HG03064 (cell line): ENCODE data around the gene TMEM131.
A peak's percentile ranks its signal among the peaks of the same experiment; 100 is the strongest.
"Not testable (repeated sequence)": the region's sequence is repeated elsewhere in the genome, so short reads cannot be mapped to it uniquely, and the experiment has no call there.

Source experiments
- ATAC-seq: cut with Tn5 transposase; IDR thresholded peaks from one replicate; pipeline ENCODE4 v1.9.1; 2021; ENCODE audit warnings: low read depth; ENCODE audit not compliant: unreplicated experiment

The TMEM131 gene

GRCh38 chr2:97871096-97871780, 124.5 kb downstream of the TMEM131 start:
- ATAC-seq = no peak

GRCh38 chr2:97870396-97870843, 125.3 kb downstream of the TMEM131 start:
- ATAC-seq = peak; percentile 97

- ATAC-seq = no peak
Observed at GRCh38 chr2:97869722-97870346, 125.9 kb downstream of the TMEM131 start.

- ATAC-seq = no peak
Observed at GRCh38 chr2:97868986-97869721, 126.6 kb downstream of the TMEM131 start.

- ATAC-seq = no peak
Observed at GRCh38 chr2:97863829-97864228, 131.9 kb downstream of the TMEM131 start.

- no peak for ATAC-seq
Observed at GRCh38 chr2:97861177-97861576, 134.6 kb downstream of the TMEM131 start.

- no peak for ATAC-seq
Observed at GRCh38 chr2:97858442-97858841, 137.3 kb downstream of the TMEM131 start.

- no peak for ATAC-seq
Observed at GRCh38 chr2:97857553-97857952, 138.2 kb downstream of the TMEM131 start.

GRCh38 chr2:97853057-97853456, 142.7 kb downstream of the TMEM131 start:
- not testable (repeated sequence) for ATAC-seq

GRCh38 chr2:97851172-97851571, 144.6 kb downstream of the TMEM131 start:
- no peak for ATAC-seq

GRCh38 chr2:97849881-97850528, 145.7 kb downstream of the TMEM131 start:
- no peak for ATAC-seq

GRCh38 chr2:97848306-97848705, 147.4 kb downstream of the TMEM131 start:
- no peak for ATAC-seq

- ATAC-seq = not testable (repeated sequence)
Observed at GRCh38 chr2:97846716-97847115, 149.0 kb downstream of the TMEM131 start.

- ATAC-seq = no peak
Observed at GRCh38 chr2:97845818-97846217, 149.9 kb downstream of the TMEM131 start.

GRCh38 chr2:97845133-97845532, 150.6 kb downstream of the TMEM131 start:
- no peak for ATAC-seq

- ATAC-seq = no peak
Observed at GRCh38 chr2:97844311-97844859, 151.4 kb downstream of the TMEM131 start.

- no peak for ATAC-seq
Observed at GRCh38 chr2:97840198-97840597, 155.6 kb downstream of the TMEM131 start.

GRCh38 chr2:97834610-97835009, 161.1 kb downstream of the TMEM131 start:
- no peak for ATAC-seq

GRCh38 chr2:97831121-97831520, 164.6 kb downstream of the TMEM131 start:
- ATAC-seq = no peak

GRCh38 chr2:97829255-97829654, 166.5 kb downstream of the TMEM131 start:
- not testable (repeated sequence) for ATAC-seq

GRCh38 chr2:97827013-97827412, 168.7 kb downstream of the TMEM131 start:
- not testable (repeated sequence) for ATAC-seq
